ENCODE data around the gene EEF1AKMT2.

EEF1AKMT2 gene

GRCh38 chr10:124792998-124793352 is 1.3 kb upstream of the EEF1AKMT2 start:
- no peak for TF ChIP-seq CTCF (IDR thresholded peaks at IDR 0.05)

- TF ChIP-seq CTCF (IDR thresholded peaks at IDR 0.05) = no peak
Measured at GRCh38 chr10:124768791-124769190, 22.9 kb downstream of the EEF1AKMT2 start.

- no peak for TF ChIP-seq CTCF (IDR thresholded peaks at IDR 0.05)
Measured at GRCh38 chr10:124765256-124765655, 26.4 kb downstream of the EEF1AKMT2 start.

GRCh38 chr10:124763267-124763666 is 28.4 kb downstream of the EEF1AKMT2 start:
- TF ChIP-seq CTCF (IDR thresholded peaks at IDR 0.05) = no peak

GRCh38 chr10:124762281-124762680 is 29.4 kb downstream of the EEF1AKMT2 start:
- TF ChIP-seq CTCF (IDR thresholded peaks at IDR 0.05) = no peak

GRCh38 chr10:124756156-124756903 is 35.4 kb downstream of the EEF1AKMT2 start:
- no peak for TF ChIP-seq CTCF (IDR thresholded peaks at IDR 0.05)

GRCh38 chr10:124755581-124755980 is 36.1 kb downstream of the EEF1AKMT2 start:
- no peak for TF ChIP-seq CTCF (IDR thresholded peaks at IDR 0.05)

GRCh38 chr10:124754227-124754626 is 37.5 kb downstream of the EEF1AKMT2 start:
- no peak for TF ChIP-seq CTCF (IDR thresholded peaks at IDR 0.05)

All from LNCAP (cell line).